ENCODE data around the gene PSAPL1. TPM values are rescaled to one million over a fixed set of nuclear protein-coding genes. Genes with fewer than 3 reads are reported as not detected.

The PSAPL1 gene
- not detected in 2 replicates for total RNA-seq

GRCh38 chr4:7434766-7435150 is at the start of gene PSAPL1:
PSAPL1 (minus strand) TSS chr4:7434930; CDS start chr4:7434879, 51 bp downstream.

Other genes starting within 250 kb of the PSAPL1 start
- gene SORCS2, start 242.4 kb downstream of the PSAPL1 start, total RNA-seq: under 0.01 and 0.40 TPM in 2 replicates